ENCODE results near the gene SLC10A7.

The SLC10A7 gene

GRCh38 chr4:146294776-146295175 lies 227.0 kb downstream of the SLC10A7 start:
- DNase-seq = no peak

DNA sequence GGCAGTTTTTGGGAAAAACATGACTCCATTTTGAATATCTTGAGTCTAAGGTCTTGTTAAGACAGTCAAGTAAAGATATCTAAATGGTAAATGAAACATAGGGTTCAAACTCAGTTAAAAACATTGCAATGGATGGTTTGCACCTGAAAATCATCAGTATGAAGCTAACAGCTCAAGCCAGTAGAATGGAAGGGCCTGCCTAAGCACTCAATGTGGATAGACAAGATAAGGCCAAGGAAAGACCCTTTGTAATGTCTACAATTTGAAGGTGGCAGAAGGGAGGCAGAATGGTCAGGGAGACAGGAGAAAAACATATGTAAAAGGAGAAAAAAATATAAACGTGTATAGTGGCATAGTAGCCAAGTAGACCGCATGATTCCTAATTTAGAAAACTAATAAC lies 229.2 kb downstream of the SLC10A7 start:
- DNase-seq = no peak

DNA sequence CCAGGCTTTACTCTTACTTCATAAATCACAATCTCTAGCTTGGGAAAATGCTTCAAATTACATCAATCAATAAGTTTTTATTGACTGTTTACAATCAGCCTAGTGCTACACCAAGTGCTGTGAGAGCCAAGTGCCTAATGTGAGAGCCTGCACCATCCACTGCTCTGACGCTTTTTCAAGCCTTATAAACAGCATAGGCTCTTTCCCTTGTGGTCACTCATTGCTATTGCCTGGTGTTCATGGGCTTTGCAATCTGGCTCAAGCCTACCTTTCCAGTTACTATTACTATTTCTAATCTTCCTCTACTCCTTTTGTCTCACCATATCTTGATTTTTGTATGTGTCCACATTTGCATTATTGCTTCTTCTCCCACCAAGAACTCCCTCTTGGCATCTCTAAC lies 230.4 kb downstream of the SLC10A7 start:
- no peak for DNase-seq

GRCh38 chr4:146288193-146288592 lies 233.5 kb downstream of the SLC10A7 start:
- no peak for DNase-seq

DNA sequence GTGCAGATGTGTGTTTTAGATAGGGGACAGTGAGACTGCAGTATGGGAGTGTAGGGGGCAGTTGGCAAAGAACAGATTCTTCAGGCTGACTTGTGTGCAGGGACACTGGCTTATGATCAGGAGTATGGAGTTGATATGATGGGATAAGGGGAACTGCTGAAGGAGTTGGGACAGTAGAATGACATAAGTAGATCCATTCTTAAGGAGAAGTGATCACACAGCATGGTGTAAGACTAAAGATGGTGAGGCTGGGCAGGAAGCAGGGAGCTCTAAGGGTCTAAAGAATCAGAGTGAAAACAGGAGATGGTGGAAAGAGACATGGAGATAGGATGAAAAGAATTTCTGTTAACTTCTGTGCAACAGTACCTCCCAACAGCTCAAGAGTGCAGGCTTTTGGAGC lies 236.7 kb downstream of the SLC10A7 start:
- no peak for DNase-seq

DNA sequence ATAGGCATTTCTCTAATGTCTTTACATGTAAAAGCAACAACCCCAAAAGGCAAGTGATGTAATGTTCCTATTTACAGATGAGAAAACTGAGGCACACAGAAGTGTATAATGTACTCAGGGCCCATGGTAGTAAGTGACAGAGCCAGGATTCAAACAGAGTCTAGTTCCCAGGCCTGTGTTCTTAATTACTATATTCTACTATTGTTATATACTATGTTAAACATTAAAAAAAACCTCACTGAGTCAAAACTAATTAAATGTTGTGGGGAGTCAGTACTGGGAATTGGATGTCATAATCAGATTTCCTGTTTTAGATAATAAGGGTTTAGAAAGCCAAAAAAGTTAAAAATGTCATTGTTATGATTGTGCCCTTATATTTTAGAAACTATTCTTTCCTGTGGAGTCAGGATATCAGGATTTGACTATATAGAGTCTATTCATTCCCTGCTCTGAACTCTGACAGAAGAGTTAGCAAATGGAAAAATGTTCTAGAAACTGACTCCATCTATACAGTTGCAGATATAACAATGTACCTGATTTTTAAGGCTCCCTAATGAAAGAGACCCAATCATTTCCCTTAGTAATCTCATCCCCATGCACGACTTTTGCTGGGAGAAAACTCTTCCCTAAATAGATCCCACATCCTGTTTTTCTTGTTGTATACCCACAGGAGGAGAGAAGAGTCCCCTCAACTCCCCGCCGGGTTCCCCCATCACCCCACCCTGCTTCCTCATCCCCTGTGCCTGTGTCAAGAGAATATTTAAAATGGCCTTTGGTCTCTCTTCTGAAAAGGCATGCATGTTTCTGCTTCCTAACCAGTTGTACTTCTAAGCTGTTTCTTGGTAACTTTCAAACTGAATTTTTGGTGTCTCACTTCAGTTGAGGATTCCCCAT lies 237.7 kb downstream of the SLC10A7 start:
- DNase-seq = no peak

DNA sequence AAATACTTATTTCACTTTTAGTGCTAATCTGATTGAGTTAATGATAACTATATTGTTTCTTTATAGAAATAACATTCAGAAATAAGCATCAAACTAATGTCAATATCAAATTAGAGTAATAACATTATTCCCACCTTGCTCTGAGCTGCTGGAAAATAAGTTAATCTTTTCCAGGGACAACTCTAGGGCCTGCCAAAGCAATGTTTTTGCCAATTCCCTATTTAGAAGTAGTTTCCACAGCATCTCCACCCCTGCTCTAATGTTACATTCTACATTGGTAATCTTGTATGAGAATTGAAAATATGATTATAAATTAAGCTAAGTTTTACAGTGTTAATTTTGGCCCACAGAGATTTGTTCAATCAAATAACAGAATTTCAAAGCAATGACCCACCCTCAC lies 239.1 kb downstream of the SLC10A7 start:
- DNase-seq = no peak

DNA sequence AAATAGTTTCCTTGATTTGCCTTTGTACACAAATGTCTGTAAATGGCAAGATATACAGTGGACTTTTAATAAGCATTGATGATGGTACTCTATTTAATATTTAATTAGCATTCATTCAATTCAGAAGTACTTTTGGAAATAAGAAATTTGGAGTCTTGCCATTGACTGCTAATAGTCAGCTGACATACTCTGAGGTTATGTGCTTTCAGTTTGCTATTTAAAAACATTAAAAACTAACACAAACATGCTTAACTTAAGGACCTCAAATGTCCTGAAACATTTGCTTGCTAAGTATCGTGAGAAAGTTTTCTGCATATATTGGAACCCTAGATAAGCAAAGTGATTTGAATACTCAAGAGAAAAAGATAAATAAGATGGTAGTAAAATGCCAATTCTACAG lies 242.8 kb downstream of the SLC10A7 start:
- no peak for DNase-seq

DNA sequence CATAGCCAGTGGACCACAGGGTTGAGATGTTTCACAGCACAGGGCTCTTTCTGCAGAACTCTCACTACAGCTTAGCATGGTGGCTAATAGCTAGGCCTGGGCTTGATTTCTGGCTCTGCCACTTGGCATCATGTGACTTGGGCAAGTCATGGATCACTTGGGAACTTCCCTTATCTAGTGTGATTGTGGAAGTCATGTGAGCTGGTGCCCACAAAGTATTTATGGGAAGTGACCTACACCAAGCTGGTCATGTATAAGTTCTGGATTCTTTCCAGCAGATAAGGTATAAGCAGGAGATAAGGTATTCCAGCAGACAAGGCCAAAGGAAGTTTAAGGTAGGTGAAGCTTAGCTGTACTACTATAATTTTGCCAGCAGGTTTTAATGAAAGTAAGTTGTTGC lies 246.4 kb downstream of the SLC10A7 start:
- no peak for DNase-seq

DNA sequence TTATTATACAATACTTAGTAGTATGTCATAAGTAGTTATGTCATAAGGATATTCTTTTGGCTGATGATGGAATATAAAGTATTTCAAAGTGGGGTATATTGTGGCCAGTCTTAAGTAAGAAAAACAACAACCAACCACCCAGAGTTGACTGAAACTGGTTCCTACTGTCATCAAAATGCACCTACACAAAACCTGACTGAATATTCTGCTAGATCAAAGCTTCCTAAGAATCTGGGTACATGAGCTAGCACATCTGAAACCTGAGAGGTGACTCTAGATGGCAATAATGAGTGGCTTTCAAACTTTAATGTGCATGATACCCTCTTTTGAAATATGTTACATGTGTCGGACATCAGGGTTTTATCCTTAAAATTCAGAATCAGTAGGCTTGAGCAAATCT lies 247.0 kb downstream of the SLC10A7 start:
- no peak for DNase-seq

DNA sequence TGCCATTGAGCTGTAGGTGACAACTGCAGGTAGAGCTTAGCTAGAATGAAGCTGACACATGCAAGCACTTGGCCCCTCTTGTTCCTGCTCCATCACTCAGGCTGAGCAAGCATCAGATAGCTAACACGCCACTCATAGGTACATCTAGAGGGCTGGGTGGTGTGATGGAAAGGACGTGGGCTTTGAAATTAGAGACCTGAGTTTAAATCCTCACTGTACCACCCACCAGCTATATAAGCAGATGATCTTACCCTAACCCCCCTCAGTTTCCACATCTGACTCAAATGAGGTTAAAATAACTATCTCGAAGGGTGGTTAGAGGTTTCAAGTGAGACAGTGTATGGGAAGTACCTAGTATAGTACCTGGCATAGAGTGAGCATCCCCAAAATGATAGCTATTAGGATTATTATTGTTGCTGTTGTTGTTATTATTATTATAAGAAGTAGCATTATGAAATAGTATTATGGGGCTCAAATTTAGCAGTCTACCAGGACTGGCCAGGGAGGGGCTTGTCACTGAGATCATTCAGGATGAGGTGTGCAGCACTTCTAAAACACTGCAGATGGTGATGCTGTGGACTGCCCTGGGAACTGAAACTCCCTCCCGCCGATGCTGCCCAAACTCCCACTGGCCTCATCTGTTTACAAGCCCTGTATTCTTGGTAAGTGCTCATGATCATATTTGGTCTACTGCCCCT lies 248.4 kb downstream of the SLC10A7 start:
- peak in 1 of 2 experiments; percentile 4 for DNase-seq

GRCh38 chr4:146271466-146271865 lies 250.3 kb downstream of the SLC10A7 start:
- DNase-seq = no peak

DNA sequence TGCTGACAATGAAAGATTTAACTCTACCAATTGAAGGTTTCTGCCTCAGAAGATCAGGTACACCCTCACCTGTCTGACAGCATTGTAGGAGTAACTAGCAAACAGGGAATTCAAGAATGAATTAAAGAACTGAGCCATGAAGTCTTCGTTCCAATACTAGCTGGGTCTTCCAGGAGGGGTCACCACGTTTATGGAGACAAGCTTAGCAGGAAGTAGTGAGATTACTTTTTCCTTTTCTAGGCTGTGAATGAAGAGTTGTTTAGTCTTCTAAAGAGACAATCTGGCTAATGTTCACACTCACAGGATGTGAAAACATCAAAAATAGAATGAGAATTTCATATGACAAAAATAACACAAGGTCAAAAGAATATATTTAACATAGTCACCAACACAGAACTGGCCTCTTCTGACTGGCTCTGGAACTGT lies 252.5 kb downstream of the SLC10A7 start:
- no peak for DNase-seq

DNA sequence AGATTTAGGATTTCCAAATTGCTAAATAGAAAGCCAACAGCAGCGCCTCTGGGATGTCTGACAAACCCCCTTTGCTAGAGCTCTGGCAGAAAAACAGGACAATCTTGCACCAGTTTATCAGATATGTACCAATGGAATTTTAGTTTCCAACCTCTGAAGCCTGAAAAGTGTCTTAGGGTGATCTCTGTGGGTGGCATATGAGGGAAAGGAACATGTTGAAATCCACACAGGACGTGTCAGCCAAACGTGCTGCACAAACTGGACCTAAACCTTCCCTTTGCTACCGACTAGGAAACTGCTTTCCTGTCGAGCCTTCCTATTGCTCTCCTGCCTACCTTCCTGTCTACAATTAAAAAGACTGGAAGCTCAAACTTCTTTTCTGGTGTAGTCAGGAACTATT lies 253.9 kb downstream of the SLC10A7 start:
- no peak for DNase-seq

DNA sequence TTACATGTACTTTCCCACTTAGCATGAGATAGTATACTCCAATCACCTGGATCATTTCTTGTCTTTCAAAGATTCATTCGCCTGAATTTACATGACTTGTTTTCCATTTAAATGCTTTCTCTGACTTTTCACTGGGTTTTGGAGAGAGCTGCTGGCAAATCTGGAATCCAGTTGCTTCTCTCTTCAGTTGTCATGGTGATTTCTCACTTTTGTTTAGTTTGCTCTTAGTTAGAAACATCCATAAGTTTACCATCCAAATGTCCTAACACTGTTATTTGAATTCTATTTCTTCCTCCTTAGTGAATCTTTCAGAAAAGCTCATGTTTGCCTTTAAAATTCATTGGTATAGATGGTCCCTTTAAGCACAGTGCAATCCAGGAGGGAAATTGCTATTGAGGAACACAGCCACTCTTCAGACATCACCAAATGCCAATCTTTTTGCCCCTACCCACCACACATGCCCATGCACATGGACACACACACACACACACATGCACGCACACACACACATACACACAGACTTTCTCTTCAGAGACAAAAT lies 255.7 kb downstream of the SLC10A7 start:
- no peak for DNase-seq

GRCh38 chr4:146263793-146264192 lies 257.9 kb downstream of the SLC10A7 start:
- no peak for DNase-seq

GRCh38 chr4:146261041-146261440 lies 260.7 kb downstream of the SLC10A7 start:
- no peak for DNase-seq

- no peak for DNase-seq
These were observed 261.2 kb downstream of the SLC10A7 start for GRCh38 chr4:146260521-146260920.

DNA sequence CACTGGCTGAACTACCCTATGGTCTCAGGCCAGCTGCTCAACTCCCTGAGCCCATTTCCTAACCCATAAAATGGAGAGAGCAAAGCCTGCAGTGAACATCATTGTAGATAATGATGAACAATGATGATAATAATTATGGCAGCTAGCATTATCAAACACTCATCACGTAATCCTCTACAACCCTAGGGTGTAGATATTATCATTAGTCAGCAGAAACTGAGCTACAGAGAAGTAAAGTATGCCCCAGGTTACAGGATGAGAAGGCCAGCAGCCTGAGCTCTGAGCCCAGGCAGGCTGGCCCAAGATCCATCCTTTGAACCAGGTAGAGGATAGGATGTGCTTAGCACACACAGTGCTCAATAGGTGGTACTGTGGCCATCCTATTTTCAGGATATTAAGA lies 264.2 kb downstream of the SLC10A7 start:
- no peak for DNase-seq

GRCh38 chr4:146256328-146256727 lies 265.4 kb downstream of the SLC10A7 start:
- DNase-seq = no peak

DNA sequence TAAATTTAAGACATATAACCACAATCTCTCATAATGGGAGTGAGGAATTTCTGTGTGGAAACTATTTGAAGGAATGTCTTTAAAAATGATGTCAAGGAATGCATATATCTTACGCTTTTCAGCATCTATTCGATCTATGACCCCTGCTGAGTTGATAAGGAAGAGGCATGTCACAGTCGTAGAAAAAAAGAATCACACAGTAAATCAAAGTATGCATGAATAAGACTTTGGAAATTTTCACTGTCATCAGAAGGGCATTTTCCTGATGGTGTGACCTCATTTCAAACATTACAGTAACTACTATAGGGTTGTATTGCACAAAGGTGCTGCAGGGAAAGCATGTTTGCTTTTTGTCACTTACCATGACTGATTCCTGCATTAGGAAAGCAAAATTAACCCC lies 265.9 kb downstream of the SLC10A7 start:
- no peak for DNase-seq

GRCh38 chr4:146255463-146255862 lies 266.3 kb downstream of the SLC10A7 start:
- no peak for DNase-seq

- DNase-seq = no peak
These were observed 268.6 kb downstream of the SLC10A7 start for GRCh38 chr4:146252969-146253611.

- no peak for DNase-seq
These were observed 274.4 kb downstream of the SLC10A7 start for GRCh38 chr4:146247356-146247755.
